Fibroblast of skin of left quadriceps (primary cell): ENCODE results near the gene KLF13.

Source experiments
- DNase-seq, 2 experiments: peaks; one replicate each; pipeline ENCODE4 v3.0.0-alpha.2; 2013; ENCODE audit warnings: low read depth in 2 of 2

The KLF13 gene

GRCh38 chr15:31362886-31363285 is 36.3 kb downstream of the KLF13 start:
- no peak for DNase-seq

- no peak for DNase-seq
These were observed 37.8 kb downstream of the KLF13 start for GRCh38 chr15:31364301-31365031.

DNA sequence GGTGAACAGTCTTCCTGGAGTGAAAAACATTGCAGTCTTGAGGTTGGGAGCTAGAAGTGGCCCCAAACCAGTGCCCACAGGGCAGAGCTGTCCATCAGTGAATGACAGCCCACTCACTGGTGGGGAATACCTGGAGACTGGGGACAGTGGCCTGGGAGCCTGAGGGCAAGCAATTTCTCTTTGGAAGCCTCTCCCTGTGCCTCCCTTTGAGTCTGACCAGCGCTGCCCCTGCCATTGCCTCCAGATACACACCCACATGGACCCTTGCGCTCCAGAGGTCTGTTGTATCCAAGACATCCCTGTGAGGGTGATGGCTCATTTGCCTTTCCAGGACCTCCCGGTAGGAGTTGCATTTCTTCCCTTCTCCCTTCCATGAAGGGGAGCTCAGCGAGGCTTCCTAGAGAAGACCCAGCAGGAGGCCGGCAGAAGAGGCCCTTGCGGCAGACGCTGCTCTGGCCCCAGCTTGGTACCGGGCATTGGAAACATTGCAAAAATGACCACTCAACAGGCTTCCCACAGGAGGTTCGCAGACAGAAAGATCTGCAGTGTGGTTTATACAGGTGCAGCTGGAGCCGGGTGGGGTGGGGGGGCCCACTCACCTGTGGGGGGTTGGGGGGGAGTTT is 38.5 kb downstream of the KLF13 start:
- DNase-seq: no peak

DNA sequence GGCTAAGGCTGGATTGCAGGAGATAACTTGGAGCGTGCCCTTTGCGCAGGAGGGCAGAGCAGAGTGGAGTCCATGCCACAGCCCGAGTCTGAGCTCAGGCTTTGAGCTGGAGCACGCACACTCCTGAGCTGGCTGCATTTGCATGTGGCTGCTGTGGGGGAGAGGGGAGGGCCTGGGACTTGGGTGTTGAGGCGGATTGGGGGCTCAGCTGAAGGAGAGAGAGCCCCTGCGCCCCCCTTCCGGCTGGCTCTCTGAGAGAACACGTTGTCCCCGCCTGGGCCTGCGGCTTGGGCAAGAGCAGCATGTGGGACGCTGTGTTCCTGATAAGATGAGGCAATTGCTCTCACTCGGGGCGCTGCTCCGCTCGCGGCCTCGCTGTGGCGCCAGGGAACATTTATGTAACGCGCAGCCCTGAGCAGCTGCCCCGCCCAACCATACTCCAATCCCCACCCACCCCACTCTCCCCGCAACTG is 39.1 kb downstream of the KLF13 start:
- DNase-seq: peak; percentile 36 to 53

DNA sequence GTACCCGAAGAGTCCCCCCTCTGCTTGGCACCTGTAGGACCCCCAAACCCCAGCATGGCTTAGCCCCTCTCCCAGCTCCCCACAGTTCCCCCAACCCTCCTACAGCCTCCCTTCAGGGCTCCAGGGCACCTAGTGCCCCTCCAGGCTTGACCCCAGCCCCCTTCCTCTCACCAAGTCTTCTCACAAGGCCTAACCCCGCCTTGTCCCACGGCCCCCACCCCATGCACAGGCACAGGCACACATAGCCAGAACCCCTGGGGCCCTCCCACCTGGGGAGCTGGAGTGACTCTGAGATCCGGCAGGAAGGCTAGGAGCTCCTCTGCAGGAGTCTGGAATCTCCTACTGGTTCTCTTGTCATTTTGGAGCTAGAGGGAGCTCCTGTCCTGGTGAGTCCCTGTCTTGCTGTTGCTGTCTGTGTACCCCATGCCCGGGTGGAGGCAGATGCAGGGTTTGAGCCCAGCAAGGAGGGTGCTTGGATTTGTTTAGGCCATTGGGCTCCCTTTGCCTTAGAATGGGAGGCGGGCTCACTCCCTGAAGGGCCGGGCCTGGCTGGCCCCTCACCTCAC is 39.6 kb downstream of the KLF13 start:
- no peak for DNase-seq

DNA sequence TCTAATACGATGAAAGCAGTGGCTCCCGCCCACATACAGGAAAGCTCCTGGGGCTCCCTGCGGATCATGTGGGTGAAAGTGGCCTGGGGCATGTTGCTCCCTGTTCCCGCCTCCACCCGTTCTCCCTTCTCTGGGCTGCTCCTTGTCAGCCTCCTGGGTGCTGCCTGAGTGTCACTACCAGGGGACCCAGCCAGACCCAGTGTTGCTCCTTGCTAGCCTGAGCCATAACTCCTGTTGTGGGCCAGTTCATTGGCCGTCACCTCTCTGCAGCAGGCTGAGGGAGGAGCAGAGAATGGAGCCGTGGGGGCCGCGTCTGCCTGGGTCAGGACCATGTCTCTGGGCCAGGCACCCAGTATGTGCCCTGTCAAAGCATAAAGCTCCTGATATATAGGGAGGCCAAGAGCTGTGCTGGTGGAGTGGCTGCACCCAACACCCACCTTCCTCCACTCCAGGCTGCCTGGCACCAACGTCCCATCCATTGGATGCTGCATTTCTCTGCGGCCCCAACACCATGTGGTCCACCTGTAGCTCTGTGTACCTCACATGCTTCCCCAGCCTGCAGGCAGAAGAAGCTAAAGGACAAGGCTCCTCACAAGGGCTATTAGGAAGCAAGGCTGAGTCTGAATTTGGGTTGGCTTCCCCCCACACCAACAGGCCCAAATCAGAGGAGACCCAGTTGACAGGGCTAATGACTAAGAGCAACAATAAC is 40.5 kb downstream of the KLF13 start:
- DNase-seq: no peak

DNA sequence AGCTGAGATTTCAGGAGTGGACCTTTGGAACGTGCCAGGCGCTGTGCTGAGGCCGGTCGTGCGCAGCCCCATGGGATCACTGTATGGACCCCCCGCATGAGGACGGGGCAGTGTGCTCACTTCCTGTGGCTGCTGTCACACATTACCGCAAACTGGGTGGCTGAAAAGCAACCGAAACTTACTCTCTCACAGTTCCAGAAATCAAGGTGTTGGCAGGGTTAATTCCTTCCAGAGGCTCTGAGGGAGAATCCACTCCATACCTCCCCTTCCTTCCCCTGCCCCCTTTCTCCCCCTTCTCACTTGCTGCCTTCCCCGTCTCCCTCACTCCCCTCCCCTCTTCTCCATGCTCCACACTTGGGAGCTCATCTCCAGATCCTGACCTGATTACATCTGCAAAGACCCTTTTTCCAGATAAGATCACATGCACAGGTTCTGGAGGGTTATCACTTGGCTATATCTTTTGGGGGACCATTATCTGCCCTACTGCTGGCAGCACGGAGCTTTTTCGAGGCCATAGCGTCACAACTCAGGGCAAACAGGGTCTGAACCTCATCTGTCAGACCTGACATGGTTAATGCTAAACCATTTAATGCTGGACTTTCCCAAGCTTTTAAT is 41.2 kb downstream of the KLF13 start:
- DNase-seq: no peak

DNA sequence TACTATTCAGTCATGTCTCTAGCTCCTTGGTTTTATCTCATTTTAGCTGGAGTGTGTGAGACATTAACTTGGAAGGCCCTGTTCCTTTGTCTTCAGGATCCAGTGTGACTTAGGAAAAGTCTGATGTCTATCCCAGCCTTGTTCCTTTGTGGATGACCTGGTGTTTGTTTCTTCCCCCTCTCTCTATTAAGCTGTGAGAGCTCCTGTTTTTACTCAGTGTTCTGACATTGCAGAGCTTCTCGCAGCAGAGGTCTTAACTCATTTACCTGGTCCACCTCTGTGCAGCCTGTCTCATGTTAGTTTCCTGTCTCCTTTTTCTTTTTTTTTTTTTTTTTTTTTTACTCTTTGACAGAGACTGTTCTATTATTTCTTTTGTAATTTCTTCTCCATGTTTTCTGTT is 43.1 kb downstream of the KLF13 start:
- no peak for DNase-seq

GRCh38 chr15:31371520-31372240 is 45.0 kb downstream of the KLF13 start:
- no peak for DNase-seq

- DNase-seq: no peak
These were observed 46.0 kb downstream of the KLF13 start for GRCh38 chr15:31372635-31373091.

- no peak for DNase-seq
These were observed 46.6 kb downstream of the KLF13 start for GRCh38 chr15:31373096-31373865.

DNA sequence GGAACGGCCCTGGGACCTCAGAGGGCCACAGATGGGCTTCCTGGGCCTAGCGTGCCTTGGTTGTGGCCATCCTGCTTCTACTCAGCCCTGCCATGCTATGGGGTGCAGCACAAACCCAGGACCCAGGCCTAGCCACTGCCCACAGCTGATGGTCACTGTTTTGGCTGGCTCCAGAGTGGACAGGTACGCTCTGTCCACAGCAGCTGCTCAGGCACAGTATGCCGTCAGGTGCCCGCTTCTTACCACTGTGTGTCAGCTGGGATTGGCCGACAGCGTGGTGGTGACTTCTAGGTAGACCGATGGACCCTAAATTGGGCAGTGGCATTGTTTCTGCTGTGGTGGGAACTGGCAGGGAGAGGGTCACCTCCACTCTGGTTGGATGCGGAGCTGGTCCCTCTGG is 47.3 kb downstream of the KLF13 start:
- DNase-seq: no peak

- DNase-seq: no peak
These were observed 47.9 kb downstream of the KLF13 start for GRCh38 chr15:31374489-31374888.

DNA sequence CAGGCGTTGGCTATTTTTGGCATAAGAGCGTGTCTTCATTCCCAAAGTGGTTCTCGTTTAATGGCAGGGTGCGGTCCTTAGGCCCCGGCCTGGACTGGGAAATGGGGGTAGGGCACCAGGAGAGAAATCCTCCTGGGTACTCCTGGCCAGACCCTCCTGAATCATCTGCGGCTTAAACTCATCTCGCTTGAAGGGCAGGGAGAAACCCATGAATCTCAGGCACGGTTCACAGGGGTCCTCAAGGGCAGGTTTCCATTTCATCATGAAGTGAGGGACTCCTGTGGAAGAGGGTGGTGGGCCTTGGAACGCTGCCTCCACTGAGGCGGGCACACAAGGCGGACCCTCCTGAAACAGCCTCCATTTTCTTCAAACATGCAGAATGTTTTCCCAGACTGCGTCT is 48.4 kb downstream of the KLF13 start:
- no peak for DNase-seq

- no peak for DNase-seq
These were observed 49.1 kb downstream of the KLF13 start for GRCh38 chr15:31375772-31376171.

DNA sequence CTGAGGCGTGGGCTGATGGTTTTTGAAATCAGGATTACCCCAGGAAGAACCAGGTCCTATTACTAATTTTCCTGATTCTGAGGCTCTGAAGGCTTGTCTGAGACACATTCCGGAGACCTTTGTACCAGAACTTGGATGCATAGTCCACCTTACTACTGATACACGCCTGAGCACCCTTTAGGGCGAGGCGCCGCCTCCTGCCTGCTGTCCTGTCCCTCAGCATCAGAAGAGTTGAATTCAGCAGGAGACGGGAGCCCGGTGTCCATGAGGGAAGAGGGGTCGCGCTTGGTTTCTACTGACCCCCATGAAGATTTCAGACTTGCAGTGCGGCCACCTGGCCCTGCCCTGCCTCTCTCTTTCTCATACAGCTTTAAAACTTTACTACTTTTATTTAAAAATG is 49.9 kb downstream of the KLF13 start:
- no peak for DNase-seq

DNA sequence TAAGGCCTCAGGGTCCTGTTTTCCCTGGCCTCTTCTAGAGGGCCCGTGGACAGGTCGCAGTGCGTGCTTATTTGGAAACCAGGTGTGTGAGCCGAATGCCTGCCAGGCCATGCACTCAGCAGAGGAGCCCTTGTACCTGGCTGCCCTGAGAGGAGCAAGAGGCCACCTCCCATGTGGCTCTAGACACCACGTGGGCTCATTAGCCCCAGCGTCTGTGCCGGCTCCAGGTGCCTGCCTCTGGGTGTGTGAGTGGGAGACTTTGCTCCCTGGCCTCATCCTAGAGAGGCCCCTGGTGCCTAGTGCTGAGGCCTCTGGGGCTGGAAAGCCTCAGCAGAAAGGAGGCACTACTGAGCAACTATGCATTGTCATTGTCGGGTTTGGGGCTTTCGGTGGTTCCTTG is 50.4 kb downstream of the KLF13 start:
- no peak for DNase-seq

- no peak for DNase-seq
These were observed 51.8 kb downstream of the KLF13 start for GRCh38 chr15:31378363-31378903.

GRCh38 chr15:31379042-31379441 is 52.4 kb downstream of the KLF13 start:
- DNase-seq: no peak

DNA sequence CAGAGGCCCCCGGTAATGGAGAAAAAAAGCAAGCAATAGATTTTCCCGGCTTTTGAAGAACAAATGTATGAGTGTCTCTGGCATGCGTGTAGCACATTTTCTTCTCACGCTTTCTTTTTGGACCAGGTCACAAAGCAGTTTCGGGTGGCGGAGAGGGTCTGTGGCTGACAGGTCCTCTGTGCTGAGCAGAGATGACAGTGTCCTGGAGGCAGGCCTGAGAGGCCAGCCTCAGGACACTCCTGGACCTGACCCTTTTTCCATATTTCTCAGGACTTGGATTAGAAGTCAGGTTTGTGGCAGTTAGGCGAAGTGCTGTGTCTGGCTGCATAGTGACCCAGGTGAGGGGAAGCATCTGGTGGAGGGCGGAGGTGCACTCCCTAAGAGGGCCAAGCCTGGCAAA is 52.9 kb downstream of the KLF13 start:
- DNase-seq: no peak
